ENCODE data around the gene SLC9A6.

DNA sequence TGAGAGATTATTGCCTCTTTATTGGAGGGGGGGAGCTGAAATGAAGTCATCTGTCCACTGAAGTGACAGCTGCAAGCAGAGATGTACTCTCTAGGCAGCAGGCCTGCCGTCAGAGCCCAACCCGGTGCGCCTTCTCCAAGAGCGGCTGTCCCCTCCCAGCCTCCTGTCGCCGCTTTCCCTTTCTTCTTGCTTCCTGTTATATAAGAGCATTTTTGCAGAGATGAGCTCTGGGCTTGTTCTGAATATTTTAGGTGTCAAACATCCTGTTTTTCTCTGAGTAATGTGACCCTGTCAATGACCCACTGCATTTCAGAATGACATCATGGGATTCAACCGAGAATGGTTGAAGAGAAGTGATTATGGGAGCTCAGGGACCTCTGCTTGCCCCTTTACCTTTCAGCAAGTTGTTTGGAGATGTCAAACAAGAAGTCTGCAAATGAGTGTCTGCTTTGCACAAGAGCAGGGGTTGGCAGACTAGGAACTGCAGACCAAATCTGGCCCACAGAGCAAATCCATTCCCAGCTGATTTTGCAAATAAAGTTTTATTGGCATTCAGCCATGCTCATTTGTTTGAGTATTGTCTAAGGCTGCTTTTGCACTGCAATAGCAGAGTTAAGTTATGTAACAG, 79.9 kb downstream of the SLC9A6 start:
- TF ChIP-seq, protein P1, sequence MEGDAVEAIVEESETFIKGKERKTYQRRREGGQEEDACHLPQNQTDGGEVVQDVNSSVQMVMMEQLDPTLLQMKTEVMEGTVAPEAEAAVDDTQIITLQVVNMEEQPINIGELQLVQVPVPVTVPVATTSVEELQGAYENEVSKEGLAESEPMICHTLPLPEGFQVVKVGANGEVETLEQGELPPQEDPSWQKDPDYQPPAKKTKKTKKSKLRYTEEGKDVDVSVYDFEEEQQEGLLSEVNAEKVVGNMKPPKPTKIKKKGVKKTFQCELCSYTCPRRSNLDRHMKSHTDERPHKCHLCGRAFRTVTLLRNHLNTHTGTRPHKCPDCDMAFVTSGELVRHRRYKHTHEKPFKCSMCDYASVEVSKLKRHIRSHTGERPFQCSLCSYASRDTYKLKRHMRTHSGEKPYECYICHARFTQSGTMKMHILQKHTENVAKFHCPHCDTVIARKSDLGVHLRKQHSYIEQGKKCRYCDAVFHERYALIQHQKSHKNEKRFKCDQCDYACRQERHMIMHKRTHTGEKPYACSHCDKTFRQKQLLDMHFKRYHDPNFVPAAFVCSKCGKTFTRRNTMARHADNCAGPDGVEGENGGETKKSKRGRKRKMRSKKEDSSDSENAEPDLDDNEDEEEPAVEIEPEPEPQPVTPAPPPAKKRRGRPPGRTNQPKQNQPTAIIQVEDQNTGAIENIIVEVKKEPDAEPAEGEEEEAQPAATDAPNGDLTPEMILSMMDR (IDR thresholded peaks at IDR 0.05; ENCODE audit: control extremely low read depth in 1 of 3, insufficient read depth in 1 of 3, low read depth in 1 of 3, low read length in 3 of 3): no peak
- no peak for TF ChIP-seq FOSL1 (IDR thresholded peaks at IDR 0.05; ENCODE audit: insufficient read depth, low read depth, low read length)
- no peak for TF ChIP-seq RAD21 (IDR thresholded peaks at IDR 0.05 in 1 of 2, conservative IDR thresholded peaks at IDR 0.05 in 1 of 2; ENCODE audit: low read depth in 2 of 2, low read length in 2 of 2)
- no peak for TF ChIP-seq RFX5 (IDR thresholded peaks at IDR 0.05; ENCODE audit: borderline replicate concordance, low read depth, low read length)
- no peak for TF ChIP-seq POLR2A (IDR thresholded peaks at IDR 0.05; ENCODE audit: control extremely low read depth in 1 of 2, low read depth in 2 of 2, low read length in 2 of 2)
- TF ChIP-seq EP300 (IDR thresholded peaks at IDR 0.05; ENCODE audit: borderline replicate concordance in 1 of 2, low read depth in 2 of 2, low read length in 2 of 2): no peak
- no peak for TF ChIP-seq JUN (IDR thresholded peaks at IDR 0.05; ENCODE audit: low read depth, low read length)
- no peak for TF ChIP-seq SP4 (IDR thresholded peaks at IDR 0.05; ENCODE audit: low read length)
